Activated CD4-positive, alpha-beta T cell treated with anti-CD3 and anti-CD28 coated beads, Interleukin-2, amount 50 U/mL, for 24 hours (primary cell): Measurements from ENCODE around the gene RASD2.
"Not testable (repeated sequence)": the region's sequence is repeated elsewhere in the genome, so short reads cannot be mapped to it uniquely, and the experiment has no call there.

Experiments
- DNase-seq, 2 donors: peaks; one replicate each; pipeline ENCODE4 v3.0.0-alpha.2; 2020; ENCODE audit warnings: low read depth in 1 of 2, low spot score in 1 of 2

Gene RASD2, protein sequence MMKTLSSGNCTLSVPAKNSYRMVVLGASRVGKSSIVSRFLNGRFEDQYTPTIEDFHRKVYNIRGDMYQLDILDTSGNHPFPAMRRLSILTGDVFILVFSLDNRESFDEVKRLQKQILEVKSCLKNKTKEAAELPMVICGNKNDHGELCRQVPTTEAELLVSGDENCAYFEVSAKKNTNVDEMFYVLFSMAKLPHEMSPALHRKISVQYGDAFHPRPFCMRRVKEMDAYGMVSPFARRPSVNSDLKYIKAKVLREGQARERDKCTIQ

DNA sequence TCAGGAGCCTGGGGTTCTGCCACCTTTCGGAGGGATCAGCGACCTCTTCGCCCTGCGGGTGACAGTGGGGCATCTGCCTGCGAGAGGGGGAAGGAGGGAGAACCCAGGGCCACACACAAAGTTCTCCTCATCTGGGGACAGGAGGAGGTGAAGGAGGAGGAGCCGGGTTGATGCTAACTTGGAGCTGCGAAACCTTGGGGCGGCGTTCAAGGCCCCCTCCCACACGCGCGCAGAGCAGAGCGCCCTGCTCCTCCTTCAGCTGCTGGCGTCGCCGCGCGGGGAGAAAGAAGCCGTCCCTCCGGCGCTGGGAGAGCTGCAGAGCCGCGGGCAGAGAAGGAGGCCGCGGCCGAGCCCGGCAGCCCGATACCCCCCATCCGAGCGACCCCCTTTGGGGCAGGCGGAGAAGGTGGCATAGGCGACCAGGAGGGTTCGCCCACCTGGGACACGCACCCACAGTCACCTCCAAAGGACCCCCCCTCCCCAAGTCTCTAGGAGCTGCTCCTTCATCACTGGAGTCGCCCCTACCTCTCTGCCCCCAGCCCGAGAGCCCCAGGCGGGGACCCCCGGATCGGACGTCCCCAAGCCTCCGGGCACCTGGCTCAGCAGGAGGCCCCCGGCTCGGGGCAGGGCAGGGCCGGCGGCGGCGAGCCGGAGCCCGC lies at the start of gene RASD2:
Gene RASD2 (plus strand): TSS at position 237 of the 659 bp plus-strand sequence. CDS start 5,979 bp downstream, outside the sequence.
- peak; percentile 4 to 16 for DNase-seq

DNA sequence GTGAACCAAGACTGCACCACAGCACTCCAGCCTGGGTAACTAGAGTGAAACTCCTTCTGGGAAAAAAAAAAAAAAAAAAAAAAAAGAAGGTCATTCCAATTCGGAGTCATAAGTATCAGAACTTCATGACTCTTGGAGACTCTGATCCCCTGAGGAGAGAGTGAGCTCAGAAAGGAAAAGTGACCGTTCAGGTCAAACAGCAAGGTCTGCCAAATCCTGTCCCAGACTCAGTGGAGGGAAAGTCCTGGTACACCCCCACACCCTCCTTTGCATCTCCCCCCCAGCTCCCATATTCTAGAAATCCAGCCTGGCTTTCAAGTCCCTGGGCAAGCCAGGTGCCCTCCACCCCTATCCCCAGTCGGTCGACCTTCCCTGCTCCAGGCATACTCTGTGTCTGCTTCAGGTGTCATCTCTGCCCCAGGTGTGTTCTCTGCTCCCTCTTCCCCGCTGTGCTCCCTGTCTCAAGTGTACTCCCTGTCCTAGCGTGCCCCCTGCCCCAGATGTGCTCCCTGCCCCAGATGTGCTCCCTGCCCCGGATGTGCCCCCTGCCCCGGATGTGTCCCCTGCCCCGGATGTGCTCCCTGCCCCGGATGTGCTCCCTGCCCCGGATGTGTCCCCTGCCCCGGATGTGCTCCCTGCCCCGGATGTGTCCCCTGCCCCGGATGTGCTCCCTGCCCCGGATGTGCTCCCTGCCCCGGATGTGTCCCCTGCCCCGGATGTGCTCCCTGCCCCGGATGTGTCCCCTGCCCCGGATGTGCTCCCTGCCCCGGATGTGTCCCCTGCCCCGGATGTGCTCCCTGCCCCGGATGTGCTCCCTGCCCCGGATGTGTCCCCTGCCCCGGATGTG lies 49.3 kb upstream of the RASD2 start:
- DNase-seq = not testable (repeated sequence)

DNA sequence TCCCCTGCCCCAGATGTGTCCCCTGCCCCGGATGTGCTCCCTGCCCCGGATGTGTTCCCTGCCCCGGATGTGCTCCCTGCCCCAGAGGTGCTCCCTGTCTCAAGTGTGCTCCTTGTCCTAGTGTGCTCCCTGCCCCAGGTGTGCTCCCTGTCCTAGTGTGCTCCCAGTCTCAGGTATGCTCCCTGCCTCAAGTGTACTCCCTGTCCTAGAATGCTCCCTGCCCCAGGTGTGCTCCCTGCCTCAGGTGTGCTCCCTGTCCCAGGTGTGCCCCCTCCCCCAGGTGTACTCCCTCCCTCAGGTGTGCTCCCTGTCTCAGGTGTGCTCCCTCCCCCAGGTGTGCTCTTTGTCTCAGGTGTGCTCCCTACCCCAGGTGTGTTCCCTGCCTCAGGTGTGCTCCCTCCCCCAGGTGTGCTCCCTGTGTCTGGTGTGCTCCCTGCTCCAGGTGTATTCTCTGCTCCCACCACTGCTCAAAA lies 48.7 kb upstream of the RASD2 start:
- no peak for DNase-seq

DNA sequence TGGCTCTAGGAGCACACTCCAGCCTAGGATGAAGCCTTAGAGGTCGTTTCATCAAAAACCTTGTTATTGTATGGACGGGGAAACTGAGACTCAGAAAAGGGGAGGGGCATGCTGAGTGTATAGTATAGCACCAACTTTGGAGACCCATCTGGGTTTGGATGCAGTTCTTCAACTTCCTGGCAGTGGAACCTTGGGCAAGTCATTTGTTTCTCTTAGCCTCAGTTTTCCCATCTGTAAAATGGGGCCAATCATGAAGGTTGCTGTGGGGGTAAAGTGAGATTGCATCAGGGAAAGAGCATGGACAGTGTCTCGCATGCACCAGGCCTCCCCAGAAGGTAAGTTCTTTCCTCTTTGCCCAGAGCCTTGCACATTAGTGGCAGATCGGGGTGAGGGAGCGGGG lies 47.6 kb upstream of the RASD2 start:
- DNase-seq = no peak

DNA sequence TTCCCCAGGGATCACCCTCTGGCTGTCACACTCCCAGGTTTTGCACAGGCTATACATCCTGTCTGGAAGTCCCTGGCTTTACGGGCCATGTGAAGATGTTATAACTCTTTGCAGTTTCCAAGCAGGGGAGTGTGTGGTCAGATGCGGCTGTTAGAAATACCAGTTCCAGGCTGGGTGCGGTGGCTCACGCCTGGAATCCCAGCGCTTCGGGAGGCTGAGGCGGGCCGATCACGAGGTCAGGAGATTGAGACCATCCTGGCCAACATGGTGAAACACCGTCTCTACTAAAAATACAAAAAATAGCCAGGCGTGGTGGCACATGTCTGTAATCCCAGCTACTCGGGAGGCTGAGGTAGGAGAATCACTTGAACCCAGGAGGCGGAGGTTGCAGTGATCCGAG lies 44.9 kb upstream of the RASD2 start:
- DNase-seq = not testable (repeated sequence)

DNA sequence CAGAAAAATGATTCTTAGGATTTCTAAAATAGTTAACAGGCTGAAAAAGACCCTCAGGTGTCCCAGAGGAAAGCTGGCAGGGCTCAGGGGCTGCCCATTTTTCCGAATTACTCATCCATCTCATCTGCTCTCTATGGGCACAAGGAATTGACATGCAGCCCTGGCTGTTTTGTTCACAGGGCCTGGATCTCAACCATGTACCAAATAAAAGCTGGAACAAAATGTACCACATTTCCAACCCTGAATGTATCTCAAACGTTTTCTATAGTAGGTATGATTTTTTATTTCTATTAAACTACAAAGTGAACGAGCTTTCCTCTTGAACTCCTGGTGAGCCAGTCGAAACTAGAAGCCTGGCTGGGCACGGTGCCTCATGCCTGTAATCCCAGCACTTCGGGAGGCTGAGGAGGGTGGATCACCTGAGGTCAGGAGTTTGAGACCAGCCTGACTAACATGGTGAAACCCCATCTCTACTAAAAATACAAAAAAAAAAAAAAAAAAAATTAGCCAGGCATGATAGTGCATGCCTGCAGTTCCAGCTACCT lies 43.8 kb upstream of the RASD2 start:
- no peak for DNase-seq

DNA sequence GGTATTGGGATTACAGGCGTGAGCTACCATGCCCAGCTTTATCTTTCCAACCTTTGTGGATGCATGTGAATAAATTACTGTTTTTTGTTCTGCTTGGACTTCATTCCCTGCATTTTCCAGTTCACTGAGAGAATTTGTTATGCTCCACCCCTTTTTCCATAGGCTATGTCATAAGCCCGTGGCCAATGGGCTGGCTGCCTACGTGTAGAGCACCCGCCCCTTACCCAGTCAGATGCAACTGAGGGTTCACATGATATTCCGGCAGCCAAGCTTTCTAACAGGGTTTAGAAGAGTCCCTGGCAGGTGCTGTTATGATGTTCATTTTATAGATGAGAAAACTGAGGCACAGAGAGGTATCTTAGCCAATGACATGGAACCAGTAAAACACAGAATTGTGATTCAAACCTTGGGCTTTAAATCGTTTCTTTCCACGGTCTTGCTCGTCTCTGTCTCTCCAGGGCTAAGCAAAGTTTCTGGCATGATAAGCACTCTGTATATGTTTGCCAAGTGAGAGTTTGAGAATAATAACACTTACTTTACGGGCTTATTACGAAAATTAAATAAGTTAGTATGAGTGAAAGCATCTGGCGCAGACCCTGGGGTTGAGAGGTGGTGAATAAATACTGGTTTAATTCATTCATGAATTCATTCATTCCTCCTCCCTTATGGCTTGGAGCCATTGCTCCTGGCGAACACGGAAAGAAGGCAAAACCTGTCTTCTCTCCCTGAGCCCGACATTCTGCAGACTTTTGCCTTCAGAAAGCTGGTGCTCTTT lies 42.4 kb upstream of the RASD2 start:
- DNase-seq = no peak

DNA sequence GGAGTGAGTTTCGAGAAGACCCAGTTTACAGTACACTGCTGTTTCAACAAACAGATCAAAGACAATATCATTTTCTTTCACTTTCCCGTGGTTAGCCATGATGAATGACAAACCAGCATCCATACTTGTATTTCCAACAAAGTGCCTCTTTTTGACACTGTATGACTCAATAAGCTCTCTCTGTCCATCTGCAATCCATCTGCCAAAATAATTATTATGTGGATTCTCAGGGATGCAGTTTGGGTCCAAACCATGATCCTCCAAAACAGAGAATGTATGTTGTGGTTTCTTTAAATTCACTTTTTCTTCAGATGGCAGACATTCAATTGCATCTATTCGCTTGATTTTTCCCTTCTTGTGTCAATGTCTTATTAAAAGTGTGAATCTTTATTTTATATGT lies 37.8 kb upstream of the RASD2 start:
- DNase-seq = no peak

DNA sequence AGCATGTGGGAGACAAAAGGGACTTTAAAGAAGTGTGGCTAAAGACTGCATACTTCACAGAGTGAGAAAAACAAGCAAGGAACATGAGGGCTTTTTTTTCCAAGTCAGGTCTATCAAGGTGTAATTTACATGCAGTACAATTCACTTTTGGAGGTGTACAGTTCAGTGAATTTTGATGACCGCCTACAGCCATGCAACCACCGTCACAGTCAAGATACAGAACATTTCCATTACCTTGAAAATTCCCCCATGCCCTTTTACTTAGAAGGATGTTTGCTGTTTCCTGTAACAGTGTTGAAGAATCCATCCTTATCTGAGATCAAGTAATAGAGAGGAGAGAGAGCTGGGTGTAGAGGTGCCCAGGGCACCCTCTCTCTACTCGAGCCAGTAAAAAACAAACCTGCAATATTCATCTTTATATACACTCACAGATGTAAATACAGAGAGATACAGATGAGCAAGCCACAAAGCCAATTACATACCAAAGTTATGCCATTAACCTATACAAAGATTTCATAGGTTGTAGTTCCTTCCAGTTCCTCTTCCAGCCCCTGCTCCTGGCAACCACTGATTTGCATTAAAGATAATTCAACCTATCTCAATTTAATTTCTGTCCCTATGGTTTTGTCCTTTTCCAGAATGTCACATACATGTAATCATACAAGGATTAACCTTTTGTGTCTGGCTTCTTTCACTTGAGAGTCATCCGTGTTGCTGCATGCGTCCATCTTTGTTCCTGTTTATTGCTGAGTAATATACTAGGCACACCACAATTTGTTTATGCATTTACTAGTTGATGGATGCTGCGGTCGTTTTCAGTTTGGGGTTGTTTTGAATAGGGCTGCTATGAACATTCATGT lies 35.0 kb upstream of the RASD2 start:
- DNase-seq = no peak

DNA sequence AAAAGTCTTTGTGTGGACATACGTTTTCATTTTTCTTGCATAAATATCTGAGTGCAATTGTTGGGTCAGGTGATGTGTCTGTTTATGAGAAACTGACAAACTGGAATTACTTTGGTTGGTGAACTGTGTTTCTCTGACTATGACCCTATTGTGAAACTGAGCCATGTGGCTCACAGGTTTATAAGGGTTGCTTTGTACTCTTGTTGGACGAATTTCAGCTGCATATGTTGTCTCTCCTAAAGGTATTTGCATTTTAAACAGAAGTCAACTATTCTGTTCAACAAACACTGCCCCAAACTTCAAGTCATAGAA lies 34.4 kb upstream of the RASD2 start:
- DNase-seq = no peak

DNA sequence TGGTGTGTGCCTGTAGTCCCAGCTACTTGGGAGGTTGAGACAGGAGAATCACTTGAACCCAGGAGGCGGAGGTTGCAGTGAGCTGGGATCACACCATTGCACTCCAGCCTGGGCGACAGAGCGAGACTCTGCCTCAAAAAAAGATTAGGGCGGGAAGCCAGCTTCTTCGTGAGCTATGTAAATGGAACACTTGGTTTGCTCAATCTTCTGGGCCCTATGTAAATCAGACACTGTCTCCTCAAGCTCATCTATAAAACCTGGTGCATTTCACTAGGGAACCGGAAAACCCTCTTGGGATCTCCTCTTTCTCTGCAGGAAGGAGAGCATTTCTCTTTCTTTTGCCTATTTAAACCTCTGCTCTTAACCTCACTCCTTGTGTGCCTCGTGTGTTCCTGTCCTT lies 32.8 kb upstream of the RASD2 start:
- not testable (repeated sequence) for DNase-seq

DNA sequence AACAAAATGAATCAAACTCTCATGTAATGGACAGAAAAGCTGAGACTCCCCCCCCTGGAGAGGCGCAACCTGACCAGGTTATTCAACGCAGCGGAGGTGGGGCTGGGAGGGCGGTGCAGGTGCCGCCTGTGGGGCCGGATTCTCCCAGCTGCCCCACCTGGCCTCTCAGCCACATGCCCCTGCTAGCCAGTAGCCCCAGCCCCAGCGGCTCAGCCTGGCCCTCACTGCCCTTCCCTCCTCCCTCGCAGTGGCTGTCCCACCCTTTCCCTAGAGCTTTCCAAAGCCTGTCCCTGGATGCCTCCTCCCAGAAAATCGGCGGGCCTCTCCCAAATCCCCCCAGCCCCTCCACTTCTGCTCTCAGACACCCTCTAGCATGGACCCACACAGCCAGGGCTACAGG lies 31.2 kb upstream of the RASD2 start:
- no peak for DNase-seq

DNA sequence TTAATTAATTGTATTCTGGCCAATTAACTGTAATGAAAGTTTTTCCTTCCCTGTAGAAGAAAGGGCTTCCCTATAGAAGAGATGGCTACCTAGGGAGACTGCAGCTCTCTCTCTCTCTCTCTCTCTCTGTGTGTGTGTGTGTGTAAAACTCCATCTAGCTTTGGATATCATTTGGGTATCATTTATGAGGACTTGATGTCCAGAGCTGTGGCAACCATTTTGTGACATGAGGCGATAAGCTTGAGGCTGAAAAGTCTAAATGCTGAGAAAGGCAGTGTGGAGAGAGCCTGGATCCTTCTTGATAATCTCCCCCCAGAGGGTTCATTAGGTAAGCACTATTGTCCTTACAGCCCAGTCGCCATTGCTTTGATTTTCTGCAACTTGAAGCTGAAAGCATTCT lies 30.7 kb upstream of the RASD2 start:
- DNase-seq = no peak

DNA sequence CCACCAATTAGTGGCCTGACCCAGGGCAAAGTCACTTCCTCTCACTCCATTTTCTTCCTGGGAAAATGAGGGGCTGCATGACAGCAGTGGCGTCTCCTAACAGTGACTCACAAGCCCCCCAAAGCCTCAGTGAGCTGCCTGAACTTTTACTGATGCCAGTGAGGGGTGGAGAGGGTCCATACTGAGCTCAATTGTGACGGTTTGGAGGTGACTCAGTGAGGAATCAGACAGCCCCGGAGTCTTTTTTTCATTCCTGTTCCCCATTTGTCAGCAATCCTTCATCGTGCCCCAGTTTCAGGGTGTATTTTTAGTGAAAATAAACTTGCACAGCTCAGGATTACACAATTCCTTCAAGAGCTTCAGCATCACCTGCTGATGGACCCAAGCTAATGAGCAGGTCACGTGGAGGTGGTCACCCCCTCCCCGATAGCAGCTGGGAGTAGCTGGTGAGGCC lies 30.1 kb upstream of the RASD2 start:
- DNase-seq = no peak

DNA sequence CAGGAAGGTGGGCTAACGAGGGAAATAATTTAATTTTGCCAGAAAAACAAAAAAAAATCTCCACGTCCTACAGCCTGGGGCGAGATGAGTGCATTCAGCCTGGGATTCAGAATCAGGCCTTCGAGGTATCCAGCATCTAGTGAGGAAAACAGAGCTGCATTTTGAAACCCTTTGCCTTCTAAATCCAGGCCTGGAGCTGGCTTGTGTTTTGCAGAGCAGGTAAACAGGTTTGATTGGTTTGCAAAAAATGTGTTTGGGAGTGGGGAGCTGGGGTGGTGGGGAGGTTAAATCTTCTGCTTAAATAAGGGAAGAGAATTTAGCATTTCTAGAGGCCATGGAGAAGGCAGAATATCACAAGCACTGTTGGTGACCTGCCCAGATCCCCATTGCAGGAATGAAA lies 29.7 kb upstream of the RASD2 start:
- no peak for DNase-seq

DNA sequence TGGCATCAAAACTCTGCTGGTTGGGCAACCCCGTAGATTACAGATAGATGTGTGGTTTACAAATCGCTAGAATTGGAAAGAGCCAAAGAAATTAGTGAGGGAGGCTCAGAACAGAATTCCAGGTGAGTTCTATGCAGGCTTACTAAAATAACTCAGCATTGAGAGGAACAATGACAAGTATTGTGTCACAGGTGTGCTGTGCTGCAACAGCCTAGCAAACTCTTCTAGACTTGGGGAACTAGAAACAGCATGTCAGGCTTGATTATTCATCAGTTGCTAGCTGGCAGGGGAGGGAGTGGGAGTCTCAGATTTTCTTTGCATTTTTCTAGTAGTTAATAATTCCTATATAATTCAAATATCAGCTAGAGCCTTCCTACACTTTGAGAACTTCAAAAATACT lies 26.3 kb upstream of the RASD2 start:
- DNase-seq = no peak

DNA sequence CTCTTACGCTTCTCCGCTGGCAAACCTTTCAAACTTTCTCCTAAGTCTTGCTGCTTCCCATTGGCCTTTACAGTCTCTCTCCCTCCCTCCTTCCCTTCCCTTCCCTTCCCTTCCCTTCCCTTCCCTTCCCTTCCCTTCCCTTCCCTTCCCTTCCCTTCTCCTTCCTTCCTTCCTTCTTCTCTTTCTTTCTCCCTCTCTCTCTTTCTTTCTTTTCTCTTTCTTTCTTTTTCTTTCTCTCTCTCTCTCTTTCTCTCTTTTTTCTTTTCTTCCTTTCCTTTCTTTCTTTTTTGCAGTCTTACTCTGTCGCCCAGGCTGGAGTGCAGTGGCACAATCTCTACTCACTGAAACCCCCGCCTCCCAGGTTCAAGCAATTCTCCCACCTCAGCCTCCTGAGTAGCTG lies 24.7 kb upstream of the RASD2 start:
- not testable (repeated sequence) for DNase-seq

DNA sequence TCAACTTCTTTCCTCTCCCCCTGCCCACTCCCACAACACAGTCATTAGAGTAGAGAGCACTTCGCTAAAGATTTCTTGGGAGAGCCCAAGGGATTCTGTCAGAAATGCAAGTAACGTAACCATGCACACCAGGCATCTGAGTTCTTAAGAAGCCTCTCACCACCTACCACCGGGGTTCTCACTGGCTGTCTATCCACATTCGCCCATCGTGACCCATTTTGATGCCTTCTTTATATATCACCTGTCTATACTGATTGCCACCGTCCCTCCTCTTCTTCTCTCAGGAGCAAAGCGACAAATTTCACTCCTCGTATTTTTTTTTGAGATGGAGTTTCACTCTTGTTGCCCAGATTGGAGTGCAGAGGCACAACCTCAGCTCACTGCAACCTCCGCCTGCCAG lies 23.9 kb upstream of the RASD2 start:
- DNase-seq = no peak

DNA sequence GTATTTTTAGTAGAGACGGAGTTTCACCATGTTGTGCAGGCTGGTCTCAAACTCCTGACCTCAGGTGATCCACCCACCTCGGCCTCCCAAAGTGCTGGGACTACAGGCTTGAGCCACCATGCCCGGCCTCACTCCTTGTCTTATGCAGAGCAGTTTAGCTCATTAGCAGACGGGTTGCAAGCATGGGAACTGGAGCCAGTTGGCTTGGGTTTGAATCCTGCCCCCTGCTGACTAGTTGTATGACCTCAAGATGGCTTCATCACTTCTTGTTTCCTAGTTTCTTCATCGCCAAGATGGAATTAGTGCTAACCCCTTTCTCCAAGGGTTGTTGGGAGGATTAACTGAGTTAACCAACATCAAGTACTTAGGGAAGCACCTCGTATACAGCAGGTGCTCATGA lies 23.4 kb upstream of the RASD2 start:
- DNase-seq = no peak
